Small intestine (tissue), 7 donors: ENCODE results near the gene PARD6B. TPM values are rescaled to one million over a fixed set of nuclear protein-coding genes. Genes with fewer than 3 reads are reported as not detected.
A peak's percentile ranks its signal among the peaks of the same experiment; 100 is the strongest.

Experiments used
- DNase-seq, 2 donors: peaks; one replicate each; pipeline versions ENCODE4 v3.0.0 to v3.0.0-alpha.2; 2013
- FAIRE-seq: peaks from 2 replicates; lab custom pipeline; 2012; peaks lifted over from hg19 to GRCh38; lab: Jason Lieb, UNC
- H3K27ac ChIP-seq, 3 donors: one replicate each; pipeline ENCODE4 v1.5.1; 2013; ENCODE audit warnings: low read length in 2 of 3, mild to moderate bottlenecking in 2 of 3, control low read depth in 1 of 3, inconsistent platforms in 1 of 3, low read depth in 1 of 3, moderate library complexity in 1 of 3
- H3K27me3 ChIP-seq, 3 donors: one replicate each; pipeline ENCODE4 v1.6.1; 2013; ENCODE audit warnings: low read length in 3 of 3, inconsistent platforms in 1 of 3; ENCODE audit not compliant: control insufficient read depth in 3 of 3, insufficient read depth in 3 of 3
- H3K36me3 ChIP-seq, 3 donors: one replicate each; pipeline ENCODE4 v1.6.1; 2013; ENCODE audit warnings: low read length in 3 of 3, inconsistent platforms in 1 of 3, low read depth in 1 of 3, mild to moderate bottlenecking in 1 of 3, moderate library complexity in 1 of 3; ENCODE audit not compliant: control insufficient read depth in 3 of 3, insufficient read depth in 2 of 3
- H3K4me1 ChIP-seq, 3 donors: one replicate each; pipeline ENCODE4 v1.6.1; 2013; ENCODE audit warnings: low read length in 2 of 3, inconsistent platforms in 1 of 3, low read depth in 1 of 3, mild to moderate bottlenecking in 1 of 3, moderate library complexity in 1 of 3; ENCODE audit not compliant: control insufficient read depth in 3 of 3, insufficient read depth in 2 of 3
- H3K4me3 ChIP-seq, 3 donors: one replicate each; pipeline ENCODE4 v1.5.1; 2013; ENCODE audit warnings: low read length in 3 of 3, control low read depth in 1 of 3, inconsistent platforms in 1 of 3, low read depth in 1 of 3, mild to moderate bottlenecking in 1 of 3, moderate library complexity in 1 of 3
- H3K9me3 ChIP-seq, 2 donors: one replicate each; pipeline ENCODE4 v1.6.1; 2013; ENCODE audit warnings: low read depth in 1 of 2, low read length in 1 of 2; ENCODE audit not compliant: control insufficient read depth in 2 of 2, insufficient read depth in 1 of 2
- WGBS, 3 donors: extraction: QIAGEN DNeasy Blood & Tissue Kit; methylation state at CpG; one replicate each; pipeline ENCODE4 v1.1.7; 2013; 5-methylcytosine and 5-hydroxymethylcytosine counted together
- polyA plus RNA-seq, 4 donors: library from polyadenylated mRNA; stranded (reverse) in 3 of 4; unstranded in 1 of 4; fragments of 200-250 nt in 3 of 4; fragments of 120-200 nt in 1 of 4; gene quantifications; one replicate each; pipeline versions ENCODE4 v1.2.1 to v1.2.3, GENCODE V29; 2013
- donor health status: healthy with polysubstance abuse.
- donor health status: control.
- donor health status: control.
- donor health status: Bipolar disorder and iron deficiency.
- donor health status: healthy.

The PARD6B gene
- polyA plus RNA-seq, 4 donors: 2.4 to 14.3 (median 9.0) TPM

GRCh38 chr20:50716518-50716917, 14.9 kb upstream of the PARD6B start:
- Histone ChIP-seq H3K36me3 (no peaks in the 10 kb centered on the region), H3K4me3 (no peak overlapping the region), H3K4me1 (no peaks in the 10 kb centered on the region), H3K27ac (no peak overlapping the region), H3K27me3 (no peaks in the 10 kb centered on the region), H3K9me3 (no peaks in the 10 kb centered on the region)
- DNase-seq: no peak
- no peak for FAIRE-seq
- 85 to 90% (median 89%) methylated on average over 1 of the region's 1 CpG for WGBS, 3 donors

- DNase-seq: no peak
- Histone ChIP-seq H3K36me3 (no peaks in the 10 kb centered on the region), H3K9me3 (no peaks in the 10 kb centered on the region), H3K27me3 (no peaks in the 10 kb centered on the region), H3K4me1 (no peaks in the 10 kb centered on the region), H3K4me3 (no peak overlapping the region), H3K27ac (no peak overlapping the region)
- no peak for FAIRE-seq
- WGBS, 3 donors: 72 to 94% (median 72%) methylated on average over 2 of the region's 2 CpGs
These were observed 14.1 kb upstream of the PARD6B start for GRCh38 chr20:50717312-50717711.

DNA sequence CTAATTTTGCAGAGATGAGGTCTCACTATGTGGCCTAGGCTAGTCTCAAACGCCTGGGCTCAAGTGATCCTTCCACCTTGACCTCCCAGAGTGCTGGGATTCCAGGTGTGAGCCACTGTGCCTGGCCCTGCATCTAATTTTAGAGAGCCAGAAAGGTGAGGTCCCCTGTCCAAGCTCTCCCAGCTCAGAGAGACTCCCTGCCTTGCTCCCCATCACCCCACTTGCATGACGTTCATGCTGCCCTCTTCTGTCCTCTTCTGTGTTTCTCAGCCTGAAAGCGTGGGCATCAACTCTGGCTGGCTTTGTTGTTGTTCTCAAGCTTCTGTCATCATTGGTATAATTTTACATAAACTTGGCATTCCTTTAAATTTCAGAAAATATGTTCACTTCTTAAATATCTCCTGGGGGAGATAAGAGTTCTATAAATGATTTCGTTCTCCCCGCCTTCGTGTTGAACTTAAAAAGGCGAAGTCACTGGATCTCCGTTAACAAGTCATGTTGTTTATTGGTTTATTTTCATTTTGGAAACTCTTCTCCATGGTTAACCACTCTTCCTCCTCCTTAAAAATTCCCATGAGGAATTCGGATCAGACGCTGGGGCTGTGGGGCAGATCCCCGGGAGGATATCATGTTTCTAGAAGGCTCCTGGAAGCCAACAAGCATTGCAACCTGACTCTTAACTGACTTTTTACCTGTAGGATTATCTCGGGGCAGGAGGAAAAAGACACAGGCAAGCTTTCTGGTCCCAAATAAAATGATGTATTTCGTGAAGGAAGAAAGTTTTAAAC, 13.2 kb upstream of the PARD6B start:
- no peaks in the 10 kb centered on the region for H3K36me3 ChIP-seq
- no peaks in the 10 kb centered on the region for H3K27me3 ChIP-seq
- FAIRE-seq (no peak), DNase-seq (peak in 1 of 2 donors; percentile 23)
- H3K4me3 ChIP-seq: no peak overlapping the region
- no peak overlapping the region for H3K27ac ChIP-seq
- H3K9me3 ChIP-seq: no peaks in the 10 kb centered on the region
- H3K4me1 ChIP-seq: no peaks in the 10 kb centered on the region
- 66 to 71% (median 67%) methylated on average over 13 of the region's 13 CpGs for WGBS, 3 donors

DNA sequence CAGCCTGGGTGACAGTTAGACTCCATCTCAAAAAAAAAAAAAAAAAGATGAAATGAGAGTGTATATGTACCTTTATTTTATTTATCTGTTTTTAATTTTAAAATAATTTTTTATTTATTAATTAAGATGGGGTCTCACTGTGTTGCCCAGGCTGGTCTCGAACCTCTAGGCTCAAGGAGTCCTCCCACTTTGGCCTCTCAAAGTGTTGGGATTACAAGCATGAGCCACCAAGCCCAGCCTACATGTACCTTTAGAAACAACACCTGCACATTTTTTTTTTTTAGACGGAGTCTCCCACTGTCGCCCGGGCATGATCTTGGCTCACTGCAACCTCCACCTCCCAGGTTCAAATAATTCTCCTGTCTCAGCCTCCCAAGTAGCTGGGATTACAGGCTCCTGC, 12.1 kb upstream of the PARD6B start:
- 96 to 98% (median 96%) methylated on average over 4 of the region's 4 CpGs for WGBS, 3 donors
- Histone ChIP-seq H3K4me1 (peaks cover 0 to 2% (median 0%) of the 10 kb centered on the region in 3 donors), H3K9me3 (no peaks in the 10 kb centered on the region), H3K4me3 (no peak overlapping the region), H3K27me3 (no peaks in the 10 kb centered on the region), H3K36me3 (no peaks in the 10 kb centered on the region), H3K27ac (no peak overlapping the region)
- FAIRE-seq (no peak), DNase-seq (no peak)

DNA sequence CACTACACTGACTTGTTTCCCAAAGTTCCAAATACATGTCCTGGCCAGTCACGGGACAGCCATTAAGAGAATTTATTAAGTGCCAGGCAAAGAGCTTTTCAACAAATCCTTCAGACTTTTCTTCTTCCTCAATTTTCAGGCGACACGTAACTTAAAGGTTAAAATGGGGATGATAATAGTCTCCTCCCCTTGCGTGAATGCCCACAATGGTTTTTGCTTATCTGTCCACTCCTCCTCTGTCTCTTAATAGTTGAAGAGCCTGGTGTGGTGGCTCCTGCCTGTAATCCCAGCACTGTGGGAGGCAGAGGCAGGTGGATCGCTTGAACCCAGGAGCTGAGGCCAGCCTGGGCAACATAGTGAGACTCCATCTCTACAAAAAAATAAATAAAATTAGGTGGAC, 11.4 kb upstream of the PARD6B start:
- Histone ChIP-seq H3K4me3 (no peak overlapping the region), H3K36me3 (no peaks in the 10 kb centered on the region), H3K9me3 (no peaks in the 10 kb centered on the region), H3K27ac (no peak overlapping the region), H3K27me3 (no peaks in the 10 kb centered on the region), H3K4me1 (peaks cover 0 to 9% (median 0%) of the 10 kb centered on the region in 3 donors)
- 87 to 92% (median 88%) methylated on average over 5 of the region's 5 CpGs for WGBS, 3 donors
- FAIRE-seq (no peak), DNase-seq (no peak)

- DNase-seq (no peak), FAIRE-seq (no peak)
- Histone ChIP-seq H3K27me3 (no peaks in the 10 kb centered on the region), H3K4me1 (peaks cover 0 to 10% (median 0%) of the 10 kb centered on the region in 3 donors), H3K4me3 (no peak overlapping the region), H3K27ac (no peak overlapping the region), H3K9me3 (no peaks in the 10 kb centered on the region), H3K36me3 (no peaks in the 10 kb centered on the region)
These were observed 10.8 kb upstream of the PARD6B start for GRCh38 chr20:50720582-50720981.

DNA sequence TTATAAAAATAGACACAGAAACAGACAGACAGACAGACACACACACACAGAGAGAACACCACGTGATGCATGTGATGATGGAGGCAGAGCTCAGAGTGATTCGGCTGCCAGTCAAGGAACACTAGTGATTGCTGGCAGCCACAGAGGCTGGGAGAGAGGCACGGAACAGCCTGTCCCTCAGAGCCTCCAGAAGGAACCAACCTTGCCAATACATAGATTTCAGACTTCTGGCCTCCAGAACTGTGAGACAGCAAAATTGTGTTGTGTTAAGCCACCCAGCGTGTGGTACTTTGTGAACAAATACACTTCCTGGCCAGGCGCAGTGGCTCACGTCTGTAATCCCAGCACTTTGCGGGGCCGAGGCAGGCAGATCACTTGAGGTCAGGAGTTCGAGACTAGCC, 9.5 kb upstream of the PARD6B start:
- Histone ChIP-seq H3K9me3 (no peaks in the 10 kb centered on the region), H3K27ac (no peak overlapping the region), H3K36me3 (no peaks in the 10 kb centered on the region), H3K4me3 (no peak overlapping the region), H3K27me3 (no peaks in the 10 kb centered on the region), H3K4me1 (peaks cover 0 to 14% (median 0%) of the 10 kb centered on the region in 3 donors)
- FAIRE-seq: no peak
- 78 to 88% (median 81%) methylated on average over 9 of the region's 9 CpGs for WGBS, 3 donors
- DNase-seq: no peak

DNA sequence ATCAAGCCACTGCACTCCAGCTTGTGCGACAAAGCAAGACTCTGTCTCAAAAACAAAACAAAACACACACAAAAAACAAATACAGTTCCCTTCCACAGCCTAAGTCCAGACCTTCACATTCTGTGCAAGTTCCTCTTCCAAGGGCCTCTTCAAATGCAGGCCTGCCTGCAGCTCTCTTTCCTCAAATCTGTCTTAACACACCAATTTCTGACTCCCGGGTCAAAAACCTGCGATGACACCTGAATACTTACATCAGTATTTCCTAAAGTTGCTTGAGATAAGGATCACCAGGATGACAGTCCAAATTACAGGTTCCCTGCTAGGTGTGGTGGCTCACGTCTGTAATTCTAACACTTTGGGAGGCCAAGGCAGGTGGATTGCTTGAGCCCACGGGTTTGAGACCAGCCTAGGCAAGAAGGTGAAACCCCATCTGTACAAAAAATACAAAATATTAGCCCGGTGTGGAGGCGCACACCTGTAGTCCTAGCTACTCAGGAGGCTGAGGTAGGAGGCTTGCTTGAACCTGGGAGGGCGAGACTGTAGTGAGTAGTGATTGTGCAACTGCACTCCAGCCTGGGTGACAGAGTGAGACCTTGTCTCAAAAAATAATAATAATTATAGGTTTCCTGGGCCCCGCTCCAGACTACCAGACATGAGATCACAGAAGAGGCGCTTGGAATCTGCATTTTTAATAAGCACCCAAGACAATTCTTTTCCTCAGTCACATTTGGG, 8.8 kb upstream of the PARD6B start:
- no peak overlapping the region for H3K27ac ChIP-seq
- H3K4me1 ChIP-seq: peaks cover 0 to 21% (median 0%) of the 10 kb centered on the region in 3 donors
- no peak overlapping the region for H3K4me3 ChIP-seq
- FAIRE-seq (no peak), DNase-seq (no peak)
- 84 to 86% (median 84%) methylated on average over 10 of the region's 10 CpGs for WGBS, 3 donors
- no peaks in the 10 kb centered on the region for H3K27me3 ChIP-seq
- H3K9me3 ChIP-seq: no peaks in the 10 kb centered on the region
- no peaks in the 10 kb centered on the region for H3K36me3 ChIP-seq
